ENCODE measurements around the gene SFXN4. TPM values are rescaled to one million over a fixed set of nuclear protein-coding genes. Genes with fewer than 3 reads are reported as not detected.

SFXN4 gene
- total RNA-seq, 1 donor from 2014 or later: 21.6 TPM

DNA sequence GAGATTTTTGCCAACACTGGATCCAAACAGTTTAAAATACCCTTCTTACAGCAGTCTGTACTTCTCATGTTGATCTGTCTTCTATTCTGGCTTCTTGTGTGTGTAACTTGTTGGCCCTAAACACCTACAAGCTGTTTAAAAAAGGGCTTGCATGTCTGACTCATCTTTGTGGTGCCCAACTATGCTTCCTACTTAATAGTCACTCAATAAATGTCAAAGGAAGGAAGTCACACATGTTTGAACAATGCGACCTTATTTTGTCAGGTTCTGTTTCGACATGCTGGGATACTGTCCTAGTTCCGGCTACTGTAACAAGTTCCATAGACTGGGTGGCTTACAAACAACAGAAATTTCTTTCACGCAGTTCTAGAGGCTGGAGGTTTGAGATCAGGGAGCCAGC, 32.4 kb upstream of the SFXN4 start:
- Histone ChIP-seq H3K27me3 (ENCODE audit: control insufficient read depth, insufficient read depth, low read length) (no peaks in the 10 kb centered on the region), H3K4me3 (ENCODE audit: low read depth, low read length) (no peak overlapping the region), H3K36me3 (ENCODE audit: control insufficient read depth, insufficient read depth, low read length) (no peaks in the 10 kb centered on the region)
- peak; percentile 76 for DNase-seq (ENCODE audit: low read depth)
- TF ChIP-seq CTCF (IDR thresholded peaks at IDR 0.05; ENCODE audit: insufficient read depth, low read length, severe bottlenecking): no peak
- no peak for FAIRE-seq

GRCh38 chr10:119191881-119192280, 26.4 kb upstream of the SFXN4 start:
- Histone ChIP-seq H3K27me3 (ENCODE audit: control insufficient read depth, insufficient read depth, low read length) (no peaks in the 10 kb centered on the region), H3K36me3 (ENCODE audit: control insufficient read depth, insufficient read depth, low read length) (no peaks in the 10 kb centered on the region), H3K4me3 (ENCODE audit: low read depth, low read length) (no peak overlapping the region)
- peak; percentile 90 for DNase-seq (ENCODE audit: low read depth)
- FAIRE-seq: no peak
- no peak for TF ChIP-seq CTCF (IDR thresholded peaks at IDR 0.05; ENCODE audit: insufficient read depth, low read length, severe bottlenecking)

GRCh38 chr10:119190954-119191785, 25.7 kb upstream of the SFXN4 start:
- TF ChIP-seq CTCF (IDR thresholded peaks at IDR 0.05; ENCODE audit: insufficient read depth, low read length, severe bottlenecking): no peak
- FAIRE-seq (no peak), DNase-seq (ENCODE audit: low read depth) (no peak)
- Histone ChIP-seq H3K27me3 (ENCODE audit: control insufficient read depth, insufficient read depth, low read length) (no peaks in the 10 kb centered on the region), H3K4me3 (ENCODE audit: low read depth, low read length) (no peak overlapping the region), H3K36me3 (ENCODE audit: control insufficient read depth, insufficient read depth, low read length) (no peaks in the 10 kb centered on the region)

DNA sequence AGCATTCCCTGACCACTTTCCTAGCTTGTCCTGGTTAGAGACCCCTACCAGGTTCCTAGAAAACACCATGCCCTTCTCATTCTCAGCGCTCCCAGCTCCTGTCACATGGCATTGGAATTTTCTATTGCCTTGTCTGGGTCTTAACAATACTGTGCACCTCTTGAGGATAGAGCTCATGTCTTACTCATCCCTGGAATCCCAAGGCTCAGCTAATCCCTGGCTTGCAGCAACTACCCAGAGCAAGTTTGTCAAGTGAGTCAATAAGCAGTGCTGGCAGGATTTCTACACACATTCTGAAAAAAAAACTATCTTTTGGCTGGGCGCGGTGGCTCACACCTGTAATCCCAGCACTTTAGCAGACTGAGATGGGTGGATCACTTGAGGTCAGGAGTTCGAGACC, 24.8 kb upstream of the SFXN4 start:
- no peak overlapping the region for H3K4me3 ChIP-seq (ENCODE audit: low read depth, low read length)
- no peaks in the 10 kb centered on the region for H3K36me3 ChIP-seq (ENCODE audit: control insufficient read depth, insufficient read depth, low read length)
- FAIRE-seq (peak; percentile 96), DNase-seq (ENCODE audit: low read depth) (peak; percentile 99)
- no peak for TF ChIP-seq CTCF (IDR thresholded peaks at IDR 0.05; ENCODE audit: insufficient read depth, low read length, severe bottlenecking)
- H3K27me3 ChIP-seq (ENCODE audit: control insufficient read depth, insufficient read depth, low read length): no peaks in the 10 kb centered on the region

DNA sequence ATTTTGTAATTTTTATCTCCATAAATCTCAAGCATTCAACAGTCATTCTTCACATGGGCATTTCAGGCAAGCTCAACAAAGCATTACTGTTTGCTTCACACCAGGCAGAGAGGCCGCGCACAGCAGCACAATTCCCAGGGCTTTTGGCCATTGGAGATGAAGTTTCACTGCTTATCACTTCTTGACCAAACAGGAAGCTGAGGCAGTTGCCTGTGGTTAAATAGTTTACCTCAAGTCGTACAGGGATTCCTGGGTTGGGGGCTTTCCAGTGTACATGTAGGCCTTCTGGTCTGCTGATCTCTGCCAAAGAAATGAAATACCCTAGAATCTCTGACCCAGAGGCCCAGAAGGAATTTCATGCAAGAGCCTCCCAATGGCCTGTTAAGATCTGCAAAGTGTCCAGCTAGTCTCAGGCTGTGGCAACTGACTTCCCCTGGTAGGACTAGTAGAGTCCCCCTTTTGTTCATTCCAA, 24.3 kb upstream of the SFXN4 start:
- Histone ChIP-seq H3K36me3 (ENCODE audit: control insufficient read depth, insufficient read depth, low read length) (no peaks in the 10 kb centered on the region), H3K4me3 (ENCODE audit: low read depth, low read length) (no peak overlapping the region), H3K27me3 (ENCODE audit: control insufficient read depth, insufficient read depth, low read length) (no peaks in the 10 kb centered on the region)
- no peak for FAIRE-seq
- TF ChIP-seq CTCF (IDR thresholded peaks at IDR 0.05; ENCODE audit: insufficient read depth, low read length, severe bottlenecking): no peak
- peak; percentile 18 for DNase-seq (ENCODE audit: low read depth)
